GM19023 (cell line): ENCODE results near the gene CANT1.

Experiments
- ATAC-seq: cut with Tn5 transposase; IDR thresholded peaks from one replicate; pipeline ENCODE4 v1.9.1; 2021; ENCODE audit warnings: mild to moderate bottlenecking, moderate library complexity; ENCODE audit not compliant: unreplicated experiment

CANT1 gene

GRCh38 chr17:79009397-79010303, at the start of gene CANT1:
Gene CANT1 (minus strand): TSS chr17:79009764. CDS start chr17:78997622, 12,142 bp downstream.
- ATAC-seq = peak; percentile 88

DNA sequence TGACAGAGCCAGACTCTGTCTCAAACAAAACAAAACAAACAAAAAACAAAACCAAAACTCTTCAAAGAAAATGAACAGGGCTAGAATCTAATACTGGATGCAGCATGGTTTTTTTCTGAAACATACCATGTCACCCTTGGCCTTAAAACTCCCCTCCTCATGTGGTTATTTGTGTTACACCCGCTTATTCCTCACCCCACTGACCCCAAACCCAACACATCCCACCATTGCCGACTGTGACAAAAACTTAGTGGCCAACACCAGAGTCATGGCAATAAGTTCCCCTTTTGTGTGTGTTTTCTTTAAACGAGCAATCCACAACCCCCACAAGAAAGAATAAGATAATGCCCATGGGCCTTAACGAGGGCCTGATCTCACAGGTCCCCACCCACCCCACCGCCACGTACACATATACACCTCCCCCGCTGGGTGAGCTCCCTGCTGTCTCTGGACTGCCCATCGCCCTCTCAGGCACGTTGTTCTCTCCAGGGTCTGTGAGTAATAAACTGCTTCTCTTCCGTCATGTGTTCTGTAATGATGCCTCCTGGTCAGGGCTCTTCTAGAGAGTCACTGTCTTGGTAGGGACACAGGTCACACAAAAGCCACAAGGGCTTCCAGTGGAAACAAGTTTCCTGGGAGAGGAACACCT, 48.3 kb upstream of the CANT1 start:
- no peak for ATAC-seq

- ATAC-seq = no peak
These were observed 45.6 kb upstream of the CANT1 start for GRCh38 chr17:79055197-79055596.

DNA sequence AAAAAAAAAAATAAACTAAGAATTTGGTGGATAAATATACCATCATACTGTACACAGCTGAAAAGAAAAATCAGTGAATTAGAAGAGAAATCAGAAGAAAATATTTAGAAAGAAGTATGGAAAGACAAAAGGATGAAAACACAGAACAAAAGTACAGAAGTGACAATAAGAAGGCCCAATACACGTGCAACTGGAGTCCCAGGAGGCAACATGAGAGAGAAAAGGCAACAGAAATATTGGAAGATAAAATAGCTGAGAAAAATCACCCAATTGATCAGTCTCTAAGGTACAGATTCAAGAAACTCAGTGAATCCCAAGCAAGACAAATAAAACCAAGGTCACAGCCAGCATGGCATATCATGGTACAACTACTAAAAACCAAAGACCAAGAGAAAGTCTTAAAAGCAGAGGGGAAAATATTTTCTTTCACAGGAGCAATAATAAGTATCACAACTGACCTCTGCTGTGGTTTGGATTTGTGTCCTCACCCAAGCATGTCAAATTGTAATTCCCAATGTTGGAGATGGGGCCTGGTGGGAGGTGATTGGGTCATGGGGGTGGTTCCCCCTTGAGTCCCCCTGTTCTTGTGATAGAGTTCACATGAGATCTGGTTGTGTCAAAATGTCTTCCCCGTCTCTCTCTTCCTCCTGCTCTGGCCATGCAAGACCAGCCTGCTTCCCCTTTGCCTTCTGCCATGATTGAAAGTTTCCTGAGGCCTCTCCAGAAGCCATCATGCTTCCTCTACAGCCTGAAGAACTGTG, 44.8 kb upstream of the CANT1 start:
- no peak for ATAC-seq

- no peak for ATAC-seq
These were observed 43.8 kb upstream of the CANT1 start for GRCh38 chr17:79053251-79053925.

DNA sequence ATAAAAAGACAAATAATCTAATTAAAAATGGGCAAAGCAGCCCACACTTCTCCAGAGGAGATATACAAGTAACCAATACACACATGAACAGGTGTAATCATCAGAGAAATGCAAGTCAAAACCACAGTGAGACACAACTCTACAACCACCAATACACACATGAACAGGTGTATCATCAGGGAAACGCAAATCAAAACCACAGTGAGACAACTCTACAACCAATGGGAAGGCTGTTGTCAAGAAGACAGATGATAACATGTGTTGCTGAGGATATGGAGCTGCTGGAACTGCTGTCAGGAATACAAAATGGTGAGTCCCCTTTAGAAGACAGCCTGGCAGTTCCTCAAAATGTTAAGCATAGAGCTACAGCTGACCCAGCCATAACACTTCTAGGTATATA, 42.6 kb upstream of the CANT1 start:
- ATAC-seq = no peak

DNA sequence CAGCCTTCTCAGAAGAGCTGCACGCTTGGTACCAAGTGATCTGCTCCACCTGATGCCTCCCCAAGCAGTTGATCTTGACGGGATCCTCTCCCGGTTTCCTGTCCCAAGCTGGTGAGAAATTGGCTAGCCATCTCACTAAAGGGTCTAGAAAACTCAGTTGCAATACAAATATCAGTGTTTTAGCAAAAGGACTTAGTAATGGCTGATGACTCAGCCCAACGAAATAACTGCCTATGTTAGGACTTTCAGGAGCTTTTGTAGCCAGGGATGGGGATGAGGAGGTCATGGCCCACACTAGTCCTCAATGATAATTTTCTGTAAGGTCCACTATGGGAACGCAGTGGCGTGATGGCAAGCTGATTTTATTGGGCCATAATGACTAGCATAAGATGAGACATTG, 41.7 kb upstream of the CANT1 start:
- ATAC-seq = no peak

- ATAC-seq = no peak
These were observed 41.0 kb upstream of the CANT1 start for GRCh38 chr17:79050551-79050950.

DNA sequence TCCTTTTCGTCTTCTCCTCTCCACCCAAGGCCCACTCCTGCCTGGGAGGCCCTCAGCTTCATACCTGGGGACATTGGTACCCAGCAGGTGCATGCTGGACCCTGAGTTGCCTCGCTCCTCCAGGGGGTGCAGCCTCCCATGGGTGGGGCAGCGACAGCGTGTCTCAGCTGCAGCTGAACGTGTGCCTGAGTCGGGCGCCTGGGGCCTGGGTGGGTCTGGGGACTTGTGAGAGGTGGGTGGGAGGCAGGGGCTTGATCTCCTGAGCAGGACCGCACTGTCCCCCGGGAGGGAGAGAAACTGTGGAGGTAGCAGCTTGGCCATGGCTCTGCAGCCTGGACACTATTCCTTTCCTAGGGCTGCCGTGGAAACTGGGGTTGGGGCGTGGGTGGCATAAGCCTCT, 40.3 kb upstream of the CANT1 start:
- ATAC-seq = no peak

- ATAC-seq = no peak
These were observed 39.5 kb upstream of the CANT1 start for GRCh38 chr17:79048826-79049755.

- no peak for ATAC-seq
These were observed 38.6 kb upstream of the CANT1 start for GRCh38 chr17:79047923-79048825.

GRCh38 chr17:79047291-79047920, 37.8 kb upstream of the CANT1 start:
- no peak for ATAC-seq

DNA sequence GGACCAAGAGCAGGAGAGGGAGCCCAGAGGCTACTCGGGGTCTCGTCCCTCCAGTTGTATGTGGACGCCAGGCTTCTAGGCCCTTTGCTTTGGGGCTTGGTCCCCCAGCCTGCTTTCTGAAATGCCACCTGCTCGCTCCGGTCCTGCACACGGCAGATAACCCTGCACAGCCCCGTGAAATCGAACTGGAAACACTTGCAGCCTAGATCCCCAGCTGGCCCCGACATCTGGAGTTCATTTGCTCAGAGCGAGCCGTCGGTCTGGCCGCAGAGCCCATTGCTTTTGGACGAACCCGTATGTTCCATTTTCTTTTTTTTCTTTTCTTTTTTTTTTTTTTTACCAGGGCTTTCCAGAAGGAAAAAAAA, 37.3 kb upstream of the CANT1 start:
- no peak for ATAC-seq

- no peak for ATAC-seq
These were observed 36.8 kb upstream of the CANT1 start for GRCh38 chr17:79046197-79046915.

DNA sequence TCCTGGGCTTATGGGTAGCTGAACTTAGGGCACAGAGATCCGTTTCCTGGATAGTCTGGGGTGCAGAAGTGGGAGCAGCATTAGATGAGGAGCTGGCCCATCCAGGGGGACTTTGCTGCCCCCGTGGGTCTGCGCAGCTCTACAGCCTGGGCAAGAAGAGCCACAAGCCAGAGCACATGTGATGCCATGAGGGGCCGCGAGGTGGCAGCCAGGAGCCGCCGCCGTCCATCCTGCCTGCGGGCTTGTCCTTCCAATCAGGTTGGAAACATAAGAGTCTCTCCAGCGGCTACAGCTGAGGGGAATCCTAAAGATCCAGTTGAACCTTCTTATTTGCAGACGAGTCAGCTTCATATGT, 36.3 kb upstream of the CANT1 start:
- ATAC-seq = no peak

- ATAC-seq = no peak
These were observed 35.6 kb upstream of the CANT1 start for GRCh38 chr17:79045001-79045729.

DNA sequence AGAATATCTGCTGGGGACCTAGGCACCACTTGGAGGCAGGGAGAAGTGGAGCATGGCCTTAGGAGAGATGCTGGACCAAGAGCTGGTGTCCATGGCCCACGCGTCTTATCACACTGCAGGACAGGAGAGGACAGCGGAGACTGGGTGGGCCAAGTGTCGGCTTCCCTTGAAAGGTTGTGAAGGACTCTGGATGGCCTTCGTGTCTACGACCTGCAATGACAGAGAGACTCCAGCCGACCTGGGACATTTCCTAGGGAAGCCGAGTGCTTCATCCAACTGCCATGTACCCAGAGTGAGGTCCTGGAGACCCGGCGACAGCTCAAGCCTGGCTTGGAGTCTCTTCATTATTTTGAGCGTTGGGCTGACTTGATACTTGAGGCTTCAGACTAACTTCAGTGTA, 34.9 kb upstream of the CANT1 start:
- no peak for ATAC-seq
